ENCODE measurements around the gene ANKS1B.

GRCh38 chr12:99544457-99544856 lies 440.3 kb downstream of the ANKS1B start:
- TF ChIP-seq, protein P1, sequence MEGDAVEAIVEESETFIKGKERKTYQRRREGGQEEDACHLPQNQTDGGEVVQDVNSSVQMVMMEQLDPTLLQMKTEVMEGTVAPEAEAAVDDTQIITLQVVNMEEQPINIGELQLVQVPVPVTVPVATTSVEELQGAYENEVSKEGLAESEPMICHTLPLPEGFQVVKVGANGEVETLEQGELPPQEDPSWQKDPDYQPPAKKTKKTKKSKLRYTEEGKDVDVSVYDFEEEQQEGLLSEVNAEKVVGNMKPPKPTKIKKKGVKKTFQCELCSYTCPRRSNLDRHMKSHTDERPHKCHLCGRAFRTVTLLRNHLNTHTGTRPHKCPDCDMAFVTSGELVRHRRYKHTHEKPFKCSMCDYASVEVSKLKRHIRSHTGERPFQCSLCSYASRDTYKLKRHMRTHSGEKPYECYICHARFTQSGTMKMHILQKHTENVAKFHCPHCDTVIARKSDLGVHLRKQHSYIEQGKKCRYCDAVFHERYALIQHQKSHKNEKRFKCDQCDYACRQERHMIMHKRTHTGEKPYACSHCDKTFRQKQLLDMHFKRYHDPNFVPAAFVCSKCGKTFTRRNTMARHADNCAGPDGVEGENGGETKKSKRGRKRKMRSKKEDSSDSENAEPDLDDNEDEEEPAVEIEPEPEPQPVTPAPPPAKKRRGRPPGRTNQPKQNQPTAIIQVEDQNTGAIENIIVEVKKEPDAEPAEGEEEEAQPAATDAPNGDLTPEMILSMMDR (IDR thresholded peaks at IDR 0.05; ENCODE audit: insufficient read depth, low read depth, low read length): no peak
- no peak for TF ChIP-seq EZH2 (IDR thresholded peaks at IDR 0.05; ENCODE audit: insufficient read depth, low read length)
